Islet precursor cell (in vitro differentiated cells): ENCODE results near the gene TRERF1.

ENCODE experiments used
- DNase-seq: peaks from one replicate; pipeline ENCODE4 v3.0.0-alpha.2; 2018

Gene TRERF1

DNA sequence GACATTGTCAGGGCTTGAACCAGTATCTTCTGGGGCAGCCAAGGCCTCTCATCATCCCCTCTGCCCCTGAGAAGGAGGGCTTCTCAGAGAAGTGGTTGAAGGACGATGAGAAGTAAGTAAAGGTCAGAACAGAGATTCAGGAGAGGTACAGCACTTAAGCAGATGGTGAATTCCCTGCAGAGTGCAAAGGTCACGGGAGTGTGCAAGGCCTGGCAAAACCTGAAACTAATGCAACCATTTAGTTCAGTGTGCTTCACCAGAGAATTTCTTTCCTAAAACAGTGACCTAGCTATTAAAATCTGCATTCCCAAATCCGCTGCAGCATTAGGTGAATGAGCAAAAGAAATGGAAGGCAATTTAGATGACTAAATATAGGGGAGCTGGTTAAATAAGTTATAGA lies 58.4 kb downstream of the TRERF1 start:
- peak; percentile 34 for DNase-seq

DNA sequence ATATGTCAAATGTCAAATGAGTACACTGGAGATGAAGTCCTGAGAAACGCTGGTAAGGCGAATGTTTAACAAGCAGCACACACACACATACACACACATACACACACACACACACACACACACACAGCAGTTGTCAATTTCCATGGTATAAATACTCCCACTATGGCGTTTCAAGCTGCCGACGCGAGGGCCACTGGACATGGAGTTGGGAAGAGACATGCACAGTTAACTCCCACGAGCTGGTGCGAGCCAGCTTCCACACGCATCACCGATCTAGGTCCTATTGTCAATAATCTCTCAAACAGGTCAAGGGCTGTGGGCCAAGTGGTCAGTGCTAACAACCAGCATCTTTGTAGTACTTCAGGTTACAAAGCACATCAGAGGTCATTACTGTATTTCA lies 58.9 kb downstream of the TRERF1 start:
- no peak for DNase-seq

DNA sequence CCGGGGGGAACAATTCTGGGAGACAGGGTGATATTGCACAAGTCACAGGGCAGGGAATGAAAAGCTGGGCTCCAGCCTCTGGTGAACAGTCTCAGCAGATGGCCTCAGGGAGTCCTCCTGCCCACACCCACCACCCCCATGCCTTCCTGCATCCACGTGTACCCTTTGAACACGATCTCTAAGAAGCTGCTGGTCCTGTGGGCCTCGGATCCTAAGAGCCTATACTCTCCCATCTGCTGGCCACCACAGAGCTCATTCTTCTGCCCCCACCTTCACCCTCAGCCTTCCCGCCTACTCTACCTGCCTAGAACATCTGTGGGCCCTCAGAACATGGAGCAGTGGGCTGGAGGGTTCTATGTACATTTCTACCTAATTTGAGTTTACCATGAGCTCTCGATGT lies 60.3 kb downstream of the TRERF1 start:
- no peak for DNase-seq

DNA sequence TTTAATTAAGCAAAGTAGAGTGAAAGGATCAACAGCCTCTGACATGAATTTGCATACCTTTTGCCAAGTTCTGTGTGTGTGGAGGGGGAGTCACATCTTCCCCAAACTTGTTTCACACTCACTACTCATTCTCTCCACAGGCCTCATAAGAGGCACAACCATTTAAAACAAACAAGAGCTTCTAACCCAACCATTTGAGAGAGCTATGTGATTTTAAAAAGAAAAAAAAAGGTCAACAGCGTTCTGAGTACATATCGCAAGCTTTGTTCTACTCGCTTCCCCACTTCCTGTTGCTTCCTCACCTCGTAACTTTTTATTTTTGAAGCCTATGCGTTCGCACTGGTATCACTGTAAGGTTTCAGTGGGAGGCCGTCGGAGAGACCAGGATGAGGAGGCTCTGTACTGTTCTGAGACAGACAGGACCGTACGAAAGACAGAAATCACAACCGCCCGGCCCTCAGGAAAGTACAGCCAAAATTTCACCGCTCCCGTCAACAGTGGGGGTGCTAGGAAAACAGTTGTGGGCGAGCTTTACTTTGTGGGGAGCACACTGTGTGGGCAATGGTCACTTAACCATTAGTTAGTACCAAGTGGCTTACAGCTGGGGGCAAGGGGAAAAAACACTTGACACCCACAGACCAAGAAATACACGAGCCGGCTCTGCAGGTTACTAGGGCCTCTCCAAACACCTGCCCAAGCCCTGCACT lies 61.3 kb downstream of the TRERF1 start:
- no peak for DNase-seq

DNA sequence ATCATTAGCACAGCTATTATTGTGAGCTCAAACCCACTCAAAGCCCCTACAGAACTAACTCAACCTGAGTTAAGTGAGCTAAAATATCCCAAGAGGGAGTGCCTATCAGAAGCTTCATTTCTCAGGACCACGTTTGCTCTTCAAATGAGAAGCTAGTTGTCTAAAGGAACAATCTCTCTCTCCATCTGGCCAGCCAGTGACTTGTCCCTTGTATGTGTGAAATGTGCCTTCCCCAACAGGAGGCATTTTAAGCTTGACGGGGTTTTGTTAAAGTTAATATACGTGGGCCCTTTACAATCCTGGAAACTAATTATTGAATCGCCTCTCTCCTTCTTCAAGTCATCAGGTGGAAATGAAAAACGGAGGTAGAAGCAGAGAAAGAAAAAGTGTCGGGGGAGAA lies 62.0 kb downstream of the TRERF1 start:
- no peak for DNase-seq

DNA sequence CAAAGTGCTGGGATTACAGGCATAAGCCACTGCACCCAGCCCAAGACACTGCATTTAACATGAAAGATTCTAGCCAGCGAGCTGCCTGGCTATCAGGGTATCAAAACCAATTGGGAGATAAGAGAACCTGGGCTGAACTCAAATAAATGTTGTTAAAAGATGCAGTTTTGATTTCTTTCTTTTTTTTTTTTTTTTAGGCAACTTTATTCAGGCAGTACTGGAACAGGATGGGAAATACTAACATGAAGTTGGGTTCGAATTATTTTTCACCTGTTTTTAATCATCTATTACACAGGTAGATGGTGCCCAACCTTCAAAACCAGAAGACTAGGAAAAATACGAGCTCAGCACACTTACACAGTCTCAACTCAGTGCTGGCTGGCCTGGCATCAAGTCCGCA lies 63.7 kb downstream of the TRERF1 start:
- DNase-seq = no peak

DNA sequence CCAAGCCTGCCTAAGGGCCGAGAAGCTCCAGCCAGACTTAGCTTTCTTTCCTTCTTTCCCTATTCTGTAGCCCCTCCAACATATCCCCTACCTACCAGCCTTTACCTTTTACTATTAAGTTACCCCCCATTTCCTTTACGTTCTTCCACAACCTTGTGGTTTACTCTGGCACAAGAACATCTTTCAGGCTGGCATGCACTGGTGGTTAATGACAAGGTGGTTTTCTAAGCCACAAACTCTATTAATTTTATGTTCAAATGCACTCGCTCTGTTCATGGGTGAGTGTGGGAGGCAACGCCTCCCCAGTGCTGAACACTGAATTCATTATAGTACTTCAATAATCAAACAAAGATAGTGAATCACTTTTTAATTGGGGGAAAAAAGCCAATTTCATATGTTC lies 64.4 kb downstream of the TRERF1 start:
- no peak for DNase-seq

DNA sequence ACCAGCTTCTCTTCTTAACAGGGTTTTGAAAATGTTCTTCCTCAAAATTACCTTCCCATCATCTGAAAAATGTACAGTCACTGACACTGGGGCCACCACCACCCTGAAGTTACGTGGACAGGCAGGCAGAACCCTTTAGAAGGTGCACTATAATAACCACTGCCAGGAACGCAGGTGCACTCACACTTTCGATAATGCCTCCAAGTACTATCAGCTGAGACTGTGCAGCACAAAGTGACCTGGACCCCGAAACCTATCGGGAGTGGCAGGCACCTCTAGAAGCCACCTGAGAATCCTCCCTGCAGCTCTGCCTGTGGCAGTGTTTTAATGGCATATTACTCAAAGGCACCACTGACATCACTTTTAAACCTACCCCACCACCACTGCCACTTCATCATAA lies 66.4 kb downstream of the TRERF1 start:
- DNase-seq = no peak

DNA sequence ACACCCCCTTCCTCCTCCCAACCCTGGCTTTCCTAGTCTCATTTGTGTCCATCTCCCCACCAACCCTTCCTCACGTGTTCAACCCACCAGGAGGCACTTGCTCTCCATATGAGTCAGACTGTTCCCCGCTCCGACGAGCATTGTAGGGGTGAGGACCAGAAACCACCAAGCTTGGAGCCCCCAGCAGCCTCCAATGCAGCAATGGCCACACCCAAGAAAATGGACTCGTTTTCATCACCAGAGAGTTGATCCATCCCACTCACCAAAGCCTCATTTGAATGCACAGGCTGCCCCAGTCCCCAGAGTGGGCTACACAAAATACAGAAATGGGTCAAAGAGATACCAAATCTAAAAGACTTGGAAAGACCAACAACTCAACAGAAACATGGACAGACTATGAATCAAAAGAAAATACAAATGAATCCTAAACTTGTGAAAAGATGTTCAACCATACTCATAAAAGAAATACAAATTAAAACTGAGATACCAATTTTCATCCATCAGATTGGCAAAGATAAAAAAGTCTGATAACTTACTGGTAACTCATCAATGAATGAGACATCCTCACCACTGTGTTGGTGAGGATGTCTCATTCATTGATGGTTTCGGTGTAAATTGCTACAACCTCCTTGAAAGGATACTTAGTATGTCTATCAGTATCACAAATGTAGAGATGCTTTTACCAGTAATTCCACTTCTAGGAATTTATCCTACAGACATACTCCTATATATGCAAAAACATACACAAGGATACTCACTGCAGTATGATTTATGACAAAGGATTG lies 68.1 kb downstream of the TRERF1 start:
- DNase-seq = no peak

DNA sequence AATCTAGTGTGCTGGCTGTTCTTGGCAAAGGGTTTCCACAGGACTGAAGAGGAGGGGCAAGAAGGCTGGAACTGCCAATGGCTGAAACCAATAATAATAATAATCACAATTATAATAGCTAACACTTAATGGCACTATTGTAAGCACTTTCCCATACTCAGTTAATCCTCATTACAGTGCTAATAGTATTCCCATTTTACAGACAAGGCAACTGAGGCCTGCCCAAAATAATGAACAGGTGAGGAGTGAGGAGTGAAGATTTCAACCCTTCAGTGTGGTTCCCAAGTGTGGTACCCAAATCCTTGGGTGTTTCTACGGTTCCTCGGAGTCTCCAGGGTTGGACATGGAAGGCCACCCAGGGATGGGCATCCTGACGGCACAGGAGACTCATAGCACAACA lies 69.9 kb downstream of the TRERF1 start:
- DNase-seq = no peak

DNA sequence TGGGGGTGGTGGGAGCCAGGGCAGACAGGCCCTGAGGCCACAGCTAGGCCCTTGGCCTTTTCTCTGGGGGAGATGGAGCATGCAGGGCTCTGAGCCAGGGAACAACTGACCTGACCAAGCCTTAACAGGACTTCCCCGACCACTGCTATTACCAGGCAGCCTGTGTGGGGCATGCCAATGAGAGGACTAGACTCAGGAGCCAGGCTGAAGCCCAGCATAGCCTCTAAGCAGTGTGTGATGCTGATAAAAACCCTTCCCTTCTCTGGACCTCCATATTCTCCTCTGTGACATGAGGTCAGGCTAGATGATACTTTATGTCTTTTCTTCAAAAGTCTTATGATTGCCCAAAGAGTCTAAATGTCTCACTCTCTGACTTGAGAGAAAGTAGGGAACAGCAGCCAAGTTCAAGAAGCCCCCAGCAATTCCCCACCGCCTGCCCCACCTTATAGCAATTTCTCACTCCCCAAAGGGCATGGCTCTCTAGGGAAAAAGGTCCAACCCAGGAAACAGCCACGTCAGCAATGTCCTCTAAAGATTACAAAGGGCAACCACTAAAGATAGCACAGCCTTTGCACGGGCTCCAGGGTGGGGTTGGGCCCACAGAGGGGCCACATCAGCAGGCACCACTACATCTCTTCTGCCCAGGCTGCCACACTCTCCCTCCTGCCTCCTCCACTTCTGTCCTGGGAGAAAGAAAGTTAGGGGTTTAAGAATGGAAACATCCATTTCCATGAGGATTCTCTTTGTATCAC lies 71.3 kb downstream of the TRERF1 start:
- DNase-seq = no peak

DNA sequence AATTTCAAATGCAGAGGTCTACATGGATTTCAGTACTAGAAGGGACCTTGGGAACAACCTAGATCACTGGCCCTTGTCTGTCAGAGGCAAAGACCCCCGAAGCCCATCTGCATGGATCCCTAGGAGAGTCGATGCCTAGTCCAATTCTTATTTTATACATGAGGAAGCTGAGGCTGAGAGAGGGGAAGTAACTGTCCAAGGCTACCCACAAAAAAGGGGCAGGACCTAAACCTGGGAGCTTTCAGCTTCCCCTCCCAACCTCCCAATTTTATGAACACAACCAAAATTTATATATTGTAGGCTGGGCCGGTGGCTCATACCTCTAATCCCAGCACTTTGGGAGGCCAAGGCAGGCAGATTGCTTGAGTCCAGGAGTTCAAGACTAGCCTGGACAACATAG lies 73.2 kb downstream of the TRERF1 start:
- no peak for DNase-seq

DNA sequence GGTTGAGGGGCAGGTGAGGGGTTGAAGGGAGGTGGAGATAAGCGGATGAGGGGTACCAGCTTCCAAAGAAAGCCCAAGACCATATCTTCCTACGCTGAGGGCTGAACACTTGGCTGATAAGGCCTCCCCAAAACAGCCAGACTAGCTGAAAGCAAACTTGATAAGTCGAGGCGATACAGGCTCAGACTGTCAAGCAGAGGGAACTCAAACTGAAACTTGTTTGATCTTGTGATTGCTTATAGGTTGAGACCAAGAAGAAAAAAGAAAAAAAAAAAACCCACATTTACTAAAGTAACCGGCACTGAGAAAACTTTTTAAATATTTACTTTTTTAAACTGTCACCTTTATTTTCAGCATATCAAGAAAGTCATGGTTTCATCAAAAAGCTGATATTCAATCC lies 73.6 kb downstream of the TRERF1 start:
- DNase-seq = no peak

DNA sequence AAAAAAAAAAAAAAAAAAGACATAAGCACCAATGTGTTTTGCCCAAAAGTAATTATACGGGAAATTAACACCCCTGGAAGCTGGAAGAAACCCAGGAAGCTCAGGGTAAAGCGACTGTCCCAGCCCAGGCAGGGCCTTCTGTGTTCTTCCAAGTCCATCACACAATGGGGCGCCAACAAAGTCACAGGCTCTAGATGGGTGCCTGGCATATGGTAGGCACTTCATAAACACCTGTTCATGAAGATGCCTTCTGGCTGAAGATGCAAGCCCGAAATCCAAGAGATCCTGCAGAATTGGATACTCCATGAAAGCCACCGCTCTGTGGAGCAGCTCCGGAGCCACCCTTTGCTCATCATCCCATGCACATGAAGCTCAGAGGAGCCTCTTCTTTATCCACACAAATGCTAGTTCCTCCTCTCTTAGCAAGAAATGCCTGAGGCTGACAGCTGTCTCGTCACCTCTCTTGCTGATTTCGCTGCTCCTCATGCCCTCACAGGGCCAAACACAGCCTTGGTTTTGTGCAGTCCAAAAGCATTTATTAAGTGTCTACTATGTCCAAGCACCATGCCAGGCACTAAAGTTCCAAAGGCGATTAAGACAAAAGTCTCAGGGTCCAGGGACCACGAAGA lies 76.6 kb downstream of the TRERF1 start:
- DNase-seq = no peak

DNA sequence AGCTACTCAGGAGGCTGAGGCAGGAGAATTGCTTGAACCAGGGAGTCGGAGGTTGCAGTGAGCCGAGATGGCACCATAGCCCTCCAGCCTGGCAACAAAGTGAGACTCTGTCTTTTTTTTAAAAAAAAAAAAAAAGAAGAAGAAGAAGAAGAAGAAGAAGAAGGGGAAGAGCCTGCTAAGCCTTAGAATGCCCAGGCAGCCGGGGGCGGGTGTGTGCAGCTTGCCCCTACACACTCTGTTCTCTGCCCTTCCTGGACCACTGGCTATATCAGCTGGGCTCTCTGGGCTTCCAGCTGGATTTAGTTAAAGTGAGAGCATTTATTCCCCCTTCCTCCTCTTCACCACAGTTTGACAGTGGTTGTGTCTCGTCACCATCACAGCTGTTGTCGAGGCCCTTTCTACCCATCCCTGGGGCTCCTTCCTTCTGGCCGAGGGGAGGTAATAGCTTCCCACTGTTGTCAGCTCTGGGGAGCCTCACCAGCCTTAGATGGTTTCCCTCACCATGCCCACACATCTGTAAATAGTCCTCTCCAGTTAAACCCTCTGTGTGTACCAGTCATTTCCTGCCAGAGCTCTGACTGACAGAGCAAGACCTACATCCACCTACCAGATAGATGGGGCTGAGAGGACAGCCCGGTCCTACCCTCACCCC lies 77.6 kb downstream of the TRERF1 start:
- no peak for DNase-seq

DNA sequence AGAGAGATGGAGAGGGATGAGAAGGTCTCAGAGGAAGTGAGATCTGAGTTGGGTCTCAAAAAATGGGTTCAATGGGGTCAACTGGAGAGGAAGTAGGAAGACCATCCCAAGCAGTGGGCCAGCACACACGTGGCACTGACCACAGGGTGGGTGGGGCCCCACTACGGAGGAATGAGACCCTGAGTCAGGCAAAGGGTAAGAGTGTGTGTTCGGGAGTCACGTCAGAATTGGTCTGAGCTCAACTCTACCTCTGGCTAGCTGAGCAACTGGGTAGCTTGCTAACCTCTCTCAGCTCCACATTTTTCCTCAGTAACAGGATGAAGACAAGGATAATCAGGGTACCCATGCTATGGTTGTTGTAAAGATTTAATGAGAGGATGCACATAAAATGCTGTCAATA lies 79.0 kb downstream of the TRERF1 start:
- no peak for DNase-seq

DNA sequence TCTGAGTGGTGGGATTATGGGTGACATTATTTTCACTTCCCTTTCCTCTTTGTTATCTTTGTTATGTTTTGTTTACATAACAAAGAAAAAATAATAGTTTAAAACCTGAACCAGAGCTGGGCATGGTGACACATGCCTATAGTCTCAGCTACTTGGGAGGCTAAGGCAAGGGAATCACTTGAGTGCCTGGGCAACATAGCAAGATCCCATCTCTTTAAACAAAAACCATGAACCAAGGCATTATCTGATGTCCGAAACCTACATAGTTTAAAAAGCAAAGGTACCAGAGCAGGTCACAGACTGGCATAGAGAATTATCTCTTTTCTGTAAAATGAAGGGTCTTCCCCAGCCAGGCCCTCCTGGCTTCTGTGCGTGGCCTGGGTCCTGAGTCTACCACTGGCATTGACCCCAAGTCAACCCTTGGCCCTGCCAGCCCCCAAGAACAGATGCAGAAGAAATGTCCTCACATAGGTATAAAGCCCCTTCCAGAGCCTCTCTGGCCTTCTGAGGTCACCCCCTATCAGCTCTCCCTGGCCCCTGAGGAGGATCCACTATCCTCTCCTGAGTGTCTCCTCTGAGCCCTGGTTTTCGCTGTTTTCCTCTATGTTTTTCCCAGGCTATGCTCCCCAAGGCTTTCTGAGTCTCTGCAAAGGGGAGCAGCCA lies 81.3 kb downstream of the TRERF1 start:
- no peak for DNase-seq

DNA sequence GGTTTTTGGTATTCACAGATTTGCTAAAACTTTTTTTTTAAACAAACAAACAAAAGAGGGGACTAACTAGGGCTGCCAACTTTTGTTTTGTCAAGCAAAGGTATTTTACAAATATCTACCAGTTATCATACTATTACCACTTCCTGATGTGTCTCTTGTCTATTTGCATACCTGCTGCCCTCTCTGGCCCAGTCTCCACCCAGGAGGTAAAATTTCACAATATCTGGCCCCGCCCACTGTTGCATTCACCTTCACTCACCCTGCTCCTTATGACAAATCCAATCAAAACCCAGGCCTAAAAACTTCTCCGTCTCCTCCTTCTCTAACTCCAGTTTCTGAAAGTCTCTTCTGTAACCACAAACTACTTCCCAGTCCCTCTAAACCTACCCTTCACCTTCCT lies 82.2 kb downstream of the TRERF1 start:
- no peak for DNase-seq

DNA sequence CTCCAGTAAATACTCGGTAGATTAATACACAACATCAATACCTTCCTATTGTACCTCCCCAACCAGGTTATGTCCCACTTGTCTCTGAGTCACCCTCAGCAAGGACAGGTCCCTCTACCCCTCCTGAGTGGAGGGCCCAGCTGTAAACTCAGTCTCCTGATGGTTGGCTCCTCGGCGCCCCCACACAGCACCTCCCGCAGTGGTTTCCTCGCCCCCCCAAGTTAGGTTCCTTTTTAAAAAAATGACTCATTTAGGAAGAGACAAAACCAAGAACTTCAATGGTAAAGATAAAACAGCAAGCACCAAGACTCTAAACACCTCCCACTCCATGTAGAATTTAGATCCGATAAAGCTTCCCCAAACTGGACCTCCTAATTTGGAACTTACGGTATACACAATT lies 83.5 kb downstream of the TRERF1 start:
- no peak for DNase-seq

DNA sequence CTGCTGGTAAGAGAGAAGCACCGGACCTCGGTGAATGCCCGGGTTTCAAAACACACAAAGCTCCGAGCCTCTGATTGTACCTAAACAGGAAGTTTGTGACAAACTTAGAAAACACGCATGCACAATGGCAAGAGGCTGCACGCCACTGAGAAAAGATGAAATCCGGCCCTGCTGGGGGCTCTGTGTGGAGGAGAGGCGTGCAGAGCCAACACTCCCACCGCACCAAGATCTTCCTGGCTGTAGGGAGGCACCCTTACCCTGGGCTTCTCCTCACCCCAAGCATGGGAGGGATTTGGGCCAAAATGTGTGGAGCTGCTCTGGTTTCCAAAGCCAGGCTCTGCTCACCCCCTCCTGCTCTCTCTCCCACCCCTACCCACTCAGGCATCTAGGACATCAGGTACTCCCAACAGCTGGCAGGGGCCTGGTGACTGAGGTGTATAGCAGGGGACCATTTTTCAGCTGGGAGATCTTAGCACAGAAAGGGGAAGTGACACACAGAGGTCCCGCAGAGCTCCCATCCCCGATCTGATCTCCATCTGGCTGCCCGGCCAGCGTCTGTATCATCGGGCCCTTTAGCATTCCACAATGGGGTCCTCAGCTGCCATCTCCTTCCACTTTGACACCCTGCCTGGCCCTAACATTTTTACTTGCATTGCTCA lies 84.2 kb downstream of the TRERF1 start:
- no peak for DNase-seq

DNA sequence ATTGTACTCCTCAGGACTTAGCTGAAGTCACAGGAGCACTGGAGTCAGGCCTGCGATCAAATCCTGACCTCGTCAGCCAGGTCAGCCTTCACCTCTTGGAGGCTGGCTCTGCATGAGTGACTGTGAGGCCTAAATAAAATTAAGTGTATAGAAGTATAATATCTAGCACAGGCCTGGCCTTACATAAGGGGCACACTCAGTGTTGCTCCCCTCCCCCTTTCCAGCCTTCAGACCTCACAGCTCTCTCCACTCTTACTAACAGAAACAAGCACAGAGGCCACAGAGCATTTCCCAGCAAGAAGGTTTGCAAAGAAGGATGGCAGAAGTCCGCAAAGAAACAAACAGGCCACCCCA lies 84.8 kb downstream of the TRERF1 start:
- DNase-seq = no peak
